Activated B cell treated with CpG ODN at 0.5 μM for 24 hours (primary cell): ENCODE measurements around the gene INO80B. TPM values are rescaled to one million over a fixed set of nuclear protein-coding genes. Genes with fewer than 3 reads are reported as not detected.

Experiments used
- ATAC-seq: fragments of 200-7000 bp; cut with Tn5 transposase; one replicate; pipeline ENCODE4 v1.10.0; 2021; ENCODE audit warnings: low read depth, mild to moderate bottlenecking, moderate library complexity
- CTCF ChIA-PET: fragments of 350-600 bp; sonication (Branson Sonifier 250); formaldehyde crosslinking; loops from one replicate; lab custom pipeline; 2021; ENCODE audit warnings: antibody characterized with exemption; lab: Charles Lee
- POLR2A ChIA-PET: fragments of 350-600 bp; sonication (Branson Sonifier 250); formaldehyde crosslinking; loops from one replicate; lab custom pipeline; 2021; ENCODE audit warnings: antibody characterized with exemption; lab: Charles Lee
- DNase-seq: peaks from one replicate; pipeline ENCODE4 v3.0.0; 2022
- H3K27ac Mint-ChIP-seq: one replicate; pipeline ENCODE4 v1.8.0; 2020; ENCODE audit warnings: mixed read lengths
- H3K27me3 Mint-ChIP-seq: one replicate; pipeline ENCODE4 v1.8.0; 2021; ENCODE audit warnings: mixed read lengths
- H3K36me3 Mint-ChIP-seq: one replicate; pipeline ENCODE4 v1.8.0; 2021; ENCODE audit warnings: low read depth, mixed read lengths
- H3K4me1 Mint-ChIP-seq: one replicate; pipeline ENCODE4 v1.8.0; 2021; ENCODE audit warnings: mixed read lengths
- H3K4me3 Mint-ChIP-seq: one replicate; pipeline ENCODE4 v1.8.0; 2020; ENCODE audit warnings: mild to moderate bottlenecking, mixed read lengths
- H3K9me3 Mint-ChIP-seq: one replicate; pipeline ENCODE4 v1.8.0; 2020; ENCODE audit warnings: mixed read lengths
- CTCF ChIP-seq: fragments of 200-600 bp; IDR thresholded peaks from one replicate; pipeline ENCODE4 v1.8.0; 2022; ENCODE audit warnings: antibody characterized with exemption, mild to moderate bottlenecking
- intact Hi-C: fragments of 100-400 bp; cut with micrococcal nuclease; formaldehyde crosslinking; loops from one replicate; pipeline ENCODE4 v1.15.1; 2024
- total RNA-seq: library from RNA; stranded (reverse); gene quantifications from 2 replicates; pipeline ENCODE4 v1.2.3, GENCODE V29; 2022

INO80B gene
- total RNA-seq, 1 donor from 2014 or later, result 51.3 TPM

GRCh38 chr2:74495440-74495839 lies 40.6 kb downstream of the INO80B start:
- Mint-ChIP-seq H3K9me3 (no peaks in the 10 kb centered on the region), H3K27ac (no peak overlapping the region), H3K4me3 (no peak overlapping the region), H3K27me3 (peaks cover 14% of the 10 kb centered on the region), H3K4me1 (peaks cover 23% of the 10 kb centered on the region), H3K36me3 (peaks cover 44% of the 10 kb centered on the region)
- ChIA-PET CTCF (interaction anchor here (1.5 kb wide), 1 partner anchor 50 kb away, joined by 3 read pairs; no protein-coding TSS in a partner anchor), POLR2A (no interaction called here)
- ATAC-seq, result no peak
- no peak for TF ChIP-seq CTCF
- intact Hi-C loops, result no loop called here
- DNase-seq, result no peak

- DNase-seq (no peak), ATAC-seq (no peak)
- CTCF ChIA-PET, result interaction anchor here (1.4 kb wide), 1 partner anchor 92 kb away, joined by 3 read pairs; no protein-coding TSS in a partner anchor
- TF ChIP-seq CTCF, result no peak
- intact Hi-C loops, result no loop called here
- POLR2A ChIA-PET, result interaction anchor here (0.6 to 2.4 kb wide), 7 partner anchors 10 to 1398 kb away, joined by 3 to 11 read pairs (median 7); partner anchors contain the start of genes AUP1, CCDC142, HTRA2 and PCGF1
- Mint-ChIP-seq H3K27ac (no peak overlapping the region), H3K27me3 (peaks cover 25% of the 10 kb centered on the region), H3K36me3 (peaks cover 26% of the 10 kb centered on the region), H3K4me3 (peak overlapping the region; percentile 87), H3K4me1 (peaks cover 27% of the 10 kb centered on the region), H3K9me3 (no peaks in the 10 kb centered on the region)
These were observed 42.3 kb downstream of the INO80B start for GRCh38 chr2:74496997-74497776.

GRCh38 chr2:74497777-74498499 lies 43.1 kb downstream of the INO80B start:
- no peaks in the 10 kb centered on the region for H3K9me3 Mint-ChIP-seq
- peaks cover 19% of the 10 kb centered on the region for H3K36me3 Mint-ChIP-seq
- peak overlapping the region; percentile 62 for H3K27ac Mint-ChIP-seq
- POLR2A ChIA-PET, result interaction anchor here (0.8 to 2.4 kb wide), 6 partner anchors 9 to 84 kb away, joined by 3 to 11 read pairs (median 6); partner anchors contain the start of genes AUP1, CCDC142, HTRA2 and PCGF1
- DNase-seq, result no peak
- peaks cover 30% of the 10 kb centered on the region for H3K27me3 Mint-ChIP-seq
- TF ChIP-seq CTCF, result no peak
- ATAC-seq, result peak; percentile 51
- peak overlapping the region; percentile 87 for H3K4me3 Mint-ChIP-seq
- CTCF ChIA-PET, result interaction anchor here (1.4 kb wide), 1 partner anchor 91 kb away, joined by 3 read pairs; no protein-coding TSS in a partner anchor
- intact Hi-C loops, result loop anchor here (2.0 kb wide), 1 partner anchor 17 kb away; the partner anchor contains the start of gene TLX2
- H3K4me1 Mint-ChIP-seq, result peaks cover 35% of the 10 kb centered on the region

- no peaks in the 10 kb centered on the region for H3K9me3 Mint-ChIP-seq
- POLR2A ChIA-PET, result interaction anchor here (0.7 to 2.5 kb wide), 11 partner anchors 8 to 293 kb away, joined by 3 to 11 read pairs (median 4); partner anchors contain the start of genes AUP1, CCDC142, HTRA2 and PCGF1
- H3K27me3 Mint-ChIP-seq, result peaks cover 30% of the 10 kb centered on the region
- peak overlapping the region; percentile 87 for H3K4me3 Mint-ChIP-seq
- ATAC-seq (peak; percentile 14), DNase-seq (no peak)
- H3K36me3 Mint-ChIP-seq, result peaks cover 14% of the 10 kb centered on the region
- CTCF ChIA-PET, result interaction anchor here (1.4 kb wide), 1 partner anchor 91 kb away, joined by 3 read pairs; no protein-coding TSS in a partner anchor
- peak overlapping the region; percentile 62 for H3K27ac Mint-ChIP-seq
- intact Hi-C loops, result loop anchor here (2.0 kb wide), 1 partner anchor 16 kb away; the partner anchor contains the start of gene TLX2
- no peak for TF ChIP-seq CTCF
- H3K4me1 Mint-ChIP-seq, result peaks cover 42% of the 10 kb centered on the region
These were observed 43.8 kb downstream of the INO80B start for GRCh38 chr2:74498500-74499266.
